Dendritic cell treated with granulocyte-macrophage colony-stimulating factor and Interleukin-4, amounts not matched to agents 40 ng/mL and 50 ng/mL, for 4 days (primary cell): ENCODE measurements around the gene ABLIM2.

Experiments used
- H3K27ac Mint-ChIP-seq: one replicate; pipeline ENCODE4 v1.8.0; 2022; ENCODE audit warnings: mild to moderate bottlenecking, mixed read lengths
- H3K27me3 Mint-ChIP-seq: one replicate; pipeline ENCODE4 v1.8.0; 2022; ENCODE audit warnings: mild to moderate bottlenecking, mixed read lengths
- H3K36me3 Mint-ChIP-seq: one replicate; pipeline ENCODE4 v1.8.0; 2022; ENCODE audit warnings: low read depth, mixed read lengths
- H3K4me1 Mint-ChIP-seq: one replicate; pipeline ENCODE4 v1.8.0; 2022; ENCODE audit warnings: low read depth, mixed read lengths
- H3K4me3 Mint-ChIP-seq: one replicate; pipeline ENCODE4 v1.8.0; 2022; ENCODE audit warnings: mild to moderate bottlenecking, moderate library complexity, mixed read lengths
- H3K9me3 Mint-ChIP-seq: one replicate; pipeline ENCODE4 v1.8.0; 2022; ENCODE audit warnings: mixed read lengths
- intact Hi-C: fragments of 100-400 bp; cut with micrococcal nuclease; formaldehyde crosslinking; loops from one replicate; pipeline ENCODE4 v1.15.0; 2022

Gene ABLIM2

DNA sequence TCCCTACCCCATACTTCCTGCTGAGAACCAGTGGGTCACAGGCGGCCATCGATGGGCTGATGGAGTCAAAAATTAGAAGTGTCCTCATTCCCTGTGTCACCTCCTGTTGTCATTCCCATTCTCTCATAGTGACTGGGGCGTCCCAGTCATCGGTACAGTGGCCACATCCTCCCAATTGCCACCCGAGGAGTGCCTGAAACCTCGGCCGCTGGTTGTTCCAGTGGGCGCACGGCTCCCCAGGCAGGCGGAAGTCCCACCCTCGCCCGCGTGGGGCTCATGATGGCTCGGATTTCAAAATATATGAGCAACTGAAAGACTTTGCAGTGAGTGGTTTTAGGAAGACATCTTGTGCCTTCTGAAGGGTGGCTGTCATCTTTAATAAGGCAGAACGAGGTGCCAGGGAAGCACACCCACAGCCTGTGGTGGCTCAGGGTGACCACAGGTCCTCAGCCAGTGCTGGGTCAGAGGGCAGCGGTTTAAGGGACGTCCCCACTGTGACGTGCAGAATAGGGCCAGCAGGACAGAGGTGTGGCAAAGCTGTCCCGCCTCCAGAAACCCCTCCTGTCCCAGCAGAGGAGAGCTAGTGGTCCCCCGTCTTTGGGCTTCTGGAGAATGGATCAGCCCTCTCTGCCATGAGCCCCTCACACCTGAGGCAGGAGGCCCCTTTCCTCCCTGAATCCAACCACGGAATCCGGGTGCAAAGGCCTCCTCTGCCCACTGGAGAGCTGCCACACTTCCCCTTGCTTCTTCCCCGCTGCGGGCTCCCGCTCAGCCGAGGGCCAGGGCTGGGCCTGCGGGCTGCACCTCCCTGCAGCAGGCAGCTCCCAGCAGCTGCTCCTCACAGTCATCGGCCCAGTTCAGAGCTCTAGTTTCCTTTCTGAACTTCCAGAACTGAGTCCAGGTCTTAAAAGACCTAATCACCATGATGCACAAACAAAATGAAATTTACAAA, 90.4 kb downstream of the ABLIM2 start:
- peaks cover 20% of the 10 kb centered on the region for H3K27me3 Mint-ChIP-seq
- H3K27ac Mint-ChIP-seq = no peak overlapping the region
- H3K4me3 Mint-ChIP-seq = no peak overlapping the region
- H3K4me1 Mint-ChIP-seq = no peaks in the 10 kb centered on the region
- intact Hi-C loops = no loop called here
- H3K9me3 Mint-ChIP-seq = peaks cover 24% of the 10 kb centered on the region
- no peaks in the 10 kb centered on the region for H3K36me3 Mint-ChIP-seq

DNA sequence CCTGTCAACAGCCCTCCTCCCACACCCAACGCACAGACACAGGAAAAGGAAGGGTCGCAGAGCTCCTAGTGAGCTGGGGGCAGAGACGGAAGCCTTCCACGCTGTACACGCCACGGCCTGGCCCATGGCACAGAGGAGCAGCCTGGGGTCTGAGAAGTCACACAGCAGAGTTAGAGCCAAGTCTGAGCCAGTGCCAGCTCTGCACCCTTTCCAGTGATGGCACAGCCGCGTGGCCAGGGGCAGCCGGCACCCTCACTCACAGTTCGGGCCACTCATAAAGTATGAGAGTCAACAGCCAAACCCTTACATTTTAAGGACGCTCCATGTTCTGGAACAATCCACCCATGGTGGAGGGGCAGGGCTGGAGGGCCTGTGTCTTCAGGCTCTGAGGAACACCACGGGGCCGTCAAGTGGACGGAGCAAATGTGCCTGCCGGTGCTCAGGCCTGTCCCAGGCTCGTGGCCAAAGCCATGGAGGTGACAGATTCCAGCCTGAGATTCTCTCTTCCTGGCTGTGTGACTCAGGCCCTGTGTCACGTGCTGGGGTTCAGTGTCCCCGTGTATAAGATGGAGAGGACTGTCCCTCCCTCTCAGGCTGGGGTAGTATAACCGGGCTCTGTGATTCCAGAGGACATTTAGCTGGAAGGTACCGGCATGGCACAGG, 91.2 kb downstream of the ABLIM2 start:
- H3K27ac Mint-ChIP-seq = no peak overlapping the region
- no peaks in the 10 kb centered on the region for H3K36me3 Mint-ChIP-seq
- H3K27me3 Mint-ChIP-seq = peaks cover 12% of the 10 kb centered on the region
- H3K4me1 Mint-ChIP-seq = no peaks in the 10 kb centered on the region
- peaks cover 30% of the 10 kb centered on the region for H3K9me3 Mint-ChIP-seq
- no peak overlapping the region for H3K4me3 Mint-ChIP-seq
- intact Hi-C loops = no loop called here

DNA sequence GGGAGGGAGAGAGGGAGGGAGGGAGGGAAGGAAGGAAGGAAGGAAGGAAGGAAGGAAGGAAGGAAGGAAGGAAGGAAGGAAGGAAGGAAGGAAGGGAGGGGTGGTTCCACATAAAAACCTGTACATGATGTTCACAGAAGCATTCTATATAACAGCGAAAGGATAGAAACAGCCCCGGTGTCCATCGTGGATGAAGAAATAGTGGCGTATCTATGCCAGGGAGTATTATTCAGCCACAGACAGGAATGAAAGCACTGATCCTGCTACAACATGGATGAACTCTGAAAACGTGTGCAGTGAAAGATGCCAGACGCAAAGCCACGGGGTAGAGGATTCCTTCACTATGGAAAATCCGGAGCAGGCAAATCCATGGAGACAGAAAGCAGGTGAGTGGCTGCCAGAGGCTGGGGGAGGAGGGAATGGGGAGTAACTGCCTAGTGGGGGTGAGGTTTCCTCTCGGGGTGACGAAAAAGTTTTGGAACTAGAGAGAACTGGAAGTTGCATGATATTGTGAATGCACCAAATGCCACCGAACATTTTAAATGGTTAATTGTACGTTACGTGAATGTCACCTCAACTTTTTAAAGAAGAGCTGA, 92.2 kb downstream of the ABLIM2 start:
- Mint-ChIP-seq H3K27me3 (peaks cover 4% of the 10 kb centered on the region), H3K27ac (no peak overlapping the region), H3K4me1 (no peaks in the 10 kb centered on the region), H3K36me3 (no peaks in the 10 kb centered on the region), H3K4me3 (no peak overlapping the region), H3K9me3 (peaks cover 30% of the 10 kb centered on the region)
- intact Hi-C loops = no loop called here

DNA sequence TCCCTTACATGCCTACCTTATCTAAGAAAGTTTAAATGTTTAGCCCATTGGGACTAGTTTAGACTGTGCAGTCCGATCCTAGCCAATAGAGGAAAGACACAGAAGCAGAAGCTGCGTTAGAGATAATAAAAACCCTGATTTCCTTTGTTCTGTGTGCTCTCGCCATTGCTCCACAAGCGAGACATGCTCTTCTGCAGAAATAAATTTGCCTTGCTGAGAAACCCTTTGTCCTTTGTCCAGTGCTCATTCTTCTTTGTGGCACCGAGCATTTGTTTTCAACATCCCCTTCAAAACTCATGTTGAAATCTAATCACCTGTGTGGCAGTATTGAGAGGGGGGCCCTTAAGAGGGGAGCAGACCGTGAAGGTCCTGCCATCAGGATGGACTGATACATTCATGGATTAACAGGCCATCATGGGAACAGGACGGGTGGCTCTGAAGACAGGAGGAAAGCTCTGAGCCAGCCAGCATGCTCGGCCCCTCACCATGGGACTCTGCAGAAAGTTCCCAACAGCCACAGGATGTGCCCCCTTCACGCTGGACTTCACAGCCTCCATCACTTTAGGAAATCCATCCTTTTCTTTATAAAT, 94.5 kb downstream of the ABLIM2 start:
- H3K4me3 Mint-ChIP-seq = no peak overlapping the region
- H3K4me1 Mint-ChIP-seq = no peaks in the 10 kb centered on the region
- peaks cover 39% of the 10 kb centered on the region for H3K9me3 Mint-ChIP-seq
- H3K27ac Mint-ChIP-seq = no peak overlapping the region
- H3K27me3 Mint-ChIP-seq = no peaks in the 10 kb centered on the region
- no peaks in the 10 kb centered on the region for H3K36me3 Mint-ChIP-seq
- intact Hi-C loops = no loop called here

DNA sequence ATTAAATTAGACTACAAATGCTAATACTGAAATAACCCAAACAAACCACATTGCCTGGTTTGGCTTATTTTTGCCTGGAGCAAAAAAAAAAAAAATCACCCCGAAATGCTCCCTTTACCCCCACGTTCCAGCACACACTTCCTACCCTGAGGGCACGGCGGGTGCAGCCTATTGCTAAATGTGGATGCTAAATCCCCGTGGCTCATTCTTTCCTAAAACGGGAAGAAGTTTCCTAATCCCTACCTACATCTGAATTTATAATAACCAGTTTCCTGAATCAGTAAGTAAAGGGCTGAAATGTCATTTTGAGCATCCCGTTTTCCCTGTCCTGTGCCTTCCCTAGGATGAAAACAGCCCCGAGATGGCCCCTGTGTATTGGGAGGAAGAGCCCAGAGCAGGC, 97.0 kb downstream of the ABLIM2 start:
- Mint-ChIP-seq H3K27me3 (no peaks in the 10 kb centered on the region), H3K4me3 (no peak overlapping the region), H3K36me3 (no peaks in the 10 kb centered on the region), H3K27ac (no peak overlapping the region), H3K9me3 (peaks cover 39% of the 10 kb centered on the region), H3K4me1 (no peaks in the 10 kb centered on the region)
- intact Hi-C loops = no loop called here

DNA sequence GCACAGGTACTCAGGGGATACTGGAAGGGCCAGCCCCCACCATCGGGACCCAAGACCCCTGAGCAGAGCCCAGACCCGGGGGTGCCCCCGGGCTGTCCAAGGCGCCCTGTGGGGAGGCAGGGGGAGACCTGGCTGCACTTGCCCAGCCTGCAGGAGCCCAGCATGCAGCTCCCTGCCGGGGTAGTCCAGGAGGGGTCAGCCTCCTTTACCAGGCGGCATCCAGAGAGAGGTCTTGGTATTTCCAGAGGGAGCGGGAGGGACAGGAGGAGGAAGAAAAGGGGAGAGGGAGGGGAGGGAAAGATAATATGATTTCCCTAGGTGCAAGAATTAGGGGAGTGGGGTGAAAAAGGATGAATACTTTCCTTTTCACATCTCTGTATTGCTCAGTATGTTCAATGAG, 97.5 kb downstream of the ABLIM2 start:
- Mint-ChIP-seq H3K36me3 (no peaks in the 10 kb centered on the region), H3K4me3 (no peak overlapping the region), H3K4me1 (no peaks in the 10 kb centered on the region), H3K9me3 (peaks cover 39% of the 10 kb centered on the region), H3K27me3 (no peaks in the 10 kb centered on the region), H3K27ac (no peak overlapping the region)
- intact Hi-C loops = no loop called here

DNA sequence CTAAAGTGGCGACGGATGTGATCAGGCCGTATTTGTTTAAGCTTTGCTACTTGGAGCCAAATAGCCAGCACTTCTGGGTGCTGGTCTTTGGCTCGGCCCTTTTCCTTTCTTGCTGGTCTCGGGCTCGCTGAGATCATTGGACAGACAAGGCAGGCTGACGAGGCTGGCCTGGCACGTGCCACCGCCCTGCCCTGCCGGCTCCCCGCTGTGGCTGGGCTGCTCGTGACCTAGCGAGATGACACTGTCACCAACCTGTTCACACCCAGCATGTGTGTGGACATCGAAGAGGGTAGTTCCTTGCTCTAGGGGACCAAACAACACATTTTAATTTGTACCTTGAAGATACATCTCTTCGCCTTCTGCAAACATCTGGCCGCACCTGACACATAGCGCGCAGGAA, 98.0 kb downstream of the ABLIM2 start:
- Mint-ChIP-seq H3K9me3 (peaks cover 38% of the 10 kb centered on the region), H3K4me1 (no peaks in the 10 kb centered on the region), H3K4me3 (no peak overlapping the region), H3K27me3 (no peaks in the 10 kb centered on the region), H3K36me3 (no peaks in the 10 kb centered on the region), H3K27ac (no peak overlapping the region)
- intact Hi-C loops = no loop called here

DNA sequence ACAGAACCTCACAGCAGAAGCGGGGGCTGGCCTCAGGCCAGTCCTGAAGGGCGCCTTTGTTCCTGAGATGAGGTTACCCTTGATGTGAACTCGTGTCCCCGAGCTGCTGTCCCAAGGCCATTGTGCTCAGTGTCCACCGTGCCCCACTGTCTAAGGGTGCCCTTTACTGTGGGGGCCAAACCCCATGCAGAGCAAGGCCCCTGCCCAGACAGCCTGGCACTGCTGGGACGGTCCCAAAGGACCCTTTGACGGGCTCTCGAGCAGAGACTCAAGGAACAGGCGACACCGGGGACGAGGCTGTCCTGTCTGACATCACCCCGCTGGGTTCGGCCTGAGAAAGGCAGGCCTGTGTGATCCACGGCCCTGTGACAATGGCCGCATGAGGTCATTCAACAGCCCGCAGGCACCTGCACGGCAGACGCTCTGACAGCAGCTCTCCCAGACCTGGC, 100.6 kb downstream of the ABLIM2 start:
- Mint-ChIP-seq H3K4me3 (no peak overlapping the region), H3K27ac (no peak overlapping the region), H3K4me1 (no peaks in the 10 kb centered on the region), H3K27me3 (no peaks in the 10 kb centered on the region), H3K9me3 (peaks cover 22% of the 10 kb centered on the region), H3K36me3 (no peaks in the 10 kb centered on the region)
- intact Hi-C loops = no loop called here

DNA sequence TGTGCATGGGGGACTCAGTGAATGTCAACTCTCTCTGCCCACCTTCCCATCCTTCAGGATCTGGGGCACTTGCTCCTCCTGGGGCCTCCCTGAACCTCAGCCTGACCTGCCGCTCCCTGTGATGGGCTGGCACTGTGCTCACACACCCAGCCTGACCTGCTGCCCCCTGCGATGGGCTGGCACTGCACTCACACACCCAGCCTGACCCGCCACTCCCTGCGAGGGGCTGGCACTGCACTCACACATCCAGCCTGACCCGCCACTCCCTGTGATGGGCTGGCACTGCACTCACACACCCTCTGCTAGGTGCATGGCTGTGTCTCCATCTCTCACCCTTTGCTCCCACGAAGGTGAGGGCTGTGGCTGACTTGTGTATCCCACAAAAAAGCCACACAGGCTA, 103.4 kb downstream of the ABLIM2 start:
- Mint-ChIP-seq H3K9me3 (peaks cover 12% of the 10 kb centered on the region), H3K36me3 (no peaks in the 10 kb centered on the region), H3K4me3 (no peak overlapping the region), H3K4me1 (no peaks in the 10 kb centered on the region), H3K27ac (no peak overlapping the region), H3K27me3 (peaks cover 14% of the 10 kb centered on the region)
- intact Hi-C loops = no loop called here

DNA sequence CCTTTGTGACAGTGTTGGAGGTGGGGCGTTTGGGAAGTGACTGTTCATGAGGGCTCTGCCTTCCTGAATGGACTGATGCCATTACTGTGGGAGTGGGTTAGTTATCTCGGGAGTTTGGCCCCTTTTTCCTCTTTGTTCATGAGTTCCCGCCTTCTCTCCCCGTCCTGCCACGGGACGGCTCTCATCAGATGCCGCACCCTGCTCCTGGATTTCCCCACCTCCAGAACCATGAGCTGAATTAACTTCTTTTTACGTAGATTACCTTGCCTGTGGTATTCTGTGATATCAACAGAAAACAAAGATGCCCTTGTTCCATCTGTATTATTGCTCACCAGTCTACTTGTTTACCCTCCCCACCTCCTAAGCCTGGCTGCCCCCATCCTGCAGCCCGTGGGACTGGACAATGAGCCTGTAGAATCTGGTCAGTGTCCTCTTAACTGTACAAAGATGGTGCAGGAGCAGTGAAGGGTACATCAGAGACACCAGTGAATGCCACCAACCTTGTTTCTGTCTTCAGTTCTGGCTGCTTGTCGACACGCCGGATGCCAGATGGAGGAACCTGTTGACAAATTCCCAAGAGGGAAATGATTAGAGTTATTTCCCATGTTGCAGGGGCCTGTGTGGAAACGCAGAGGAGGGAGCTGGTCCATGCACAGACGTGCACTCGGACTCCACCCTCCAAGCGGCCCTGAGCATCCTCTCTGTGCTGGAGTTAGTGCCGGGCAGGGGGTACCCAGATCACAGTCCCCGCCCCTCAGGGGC, 104.7 kb downstream of the ABLIM2 start:
- H3K27me3 Mint-ChIP-seq = peaks cover 25% of the 10 kb centered on the region
- no peak overlapping the region for H3K4me3 Mint-ChIP-seq
- no peaks in the 10 kb centered on the region for H3K36me3 Mint-ChIP-seq
- peaks cover 9% of the 10 kb centered on the region for H3K9me3 Mint-ChIP-seq
- no peaks in the 10 kb centered on the region for H3K4me1 Mint-ChIP-seq
- H3K27ac Mint-ChIP-seq = no peak overlapping the region
- intact Hi-C loops = no loop called here

DNA sequence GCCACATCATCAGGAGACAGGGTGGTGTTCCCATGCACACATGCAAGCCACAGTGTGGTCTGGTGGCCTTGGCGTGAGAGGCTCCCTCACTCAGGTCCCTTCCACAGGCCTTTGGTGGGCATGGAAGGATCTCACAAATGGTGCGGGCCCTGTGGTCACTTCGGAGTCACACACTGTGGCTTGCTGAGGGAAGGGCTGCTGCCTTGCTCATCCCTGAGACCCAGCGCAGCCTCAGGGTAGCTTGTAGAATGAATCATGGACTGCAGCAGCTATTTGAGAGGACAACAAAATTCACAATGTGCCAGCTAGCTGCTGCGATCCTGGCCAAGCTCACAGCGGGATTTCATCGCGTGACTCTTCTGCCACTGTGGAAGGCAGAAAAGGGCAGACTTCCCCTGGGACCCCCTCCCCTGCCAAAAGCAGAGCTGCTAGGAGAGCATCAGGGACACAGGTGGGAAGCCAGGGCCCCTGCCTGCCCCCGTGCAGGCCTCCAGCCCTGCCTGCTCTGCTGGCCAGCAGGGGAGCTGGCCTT, 106.4 kb downstream of the ABLIM2 start:
- no peak overlapping the region for H3K27ac Mint-ChIP-seq
- H3K4me1 Mint-ChIP-seq = no peaks in the 10 kb centered on the region
- H3K36me3 Mint-ChIP-seq = no peaks in the 10 kb centered on the region
- intact Hi-C loops = no loop called here
- peaks cover 9% of the 10 kb centered on the region for H3K9me3 Mint-ChIP-seq
- no peak overlapping the region for H3K4me3 Mint-ChIP-seq
- H3K27me3 Mint-ChIP-seq = peaks cover 27% of the 10 kb centered on the region

DNA sequence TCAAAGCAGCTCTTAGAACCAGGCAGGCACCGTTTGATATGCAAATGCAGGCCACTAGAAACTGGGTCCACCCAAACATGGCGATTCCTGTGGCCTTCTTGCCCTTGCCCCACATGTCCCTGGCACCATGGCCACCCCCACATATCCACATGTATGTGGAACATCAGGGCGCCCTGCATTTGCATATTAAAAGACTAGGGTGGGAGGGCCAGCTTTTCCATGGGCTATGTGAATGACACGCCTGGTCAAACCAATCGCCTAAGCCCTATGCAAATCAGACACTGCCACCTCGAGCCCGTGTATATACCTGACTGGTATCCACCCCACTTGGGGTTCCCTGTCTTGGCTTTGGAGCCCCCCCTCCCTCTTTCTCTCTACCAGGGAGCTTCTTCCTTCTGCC, 107.0 kb downstream of the ABLIM2 start:
- H3K27me3 Mint-ChIP-seq = peaks cover 29% of the 10 kb centered on the region
- peaks cover 9% of the 10 kb centered on the region for H3K9me3 Mint-ChIP-seq
- H3K36me3 Mint-ChIP-seq = no peaks in the 10 kb centered on the region
- no peaks in the 10 kb centered on the region for H3K4me1 Mint-ChIP-seq
- no peak overlapping the region for H3K27ac Mint-ChIP-seq
- intact Hi-C loops = no loop called here
- no peak overlapping the region for H3K4me3 Mint-ChIP-seq

DNA sequence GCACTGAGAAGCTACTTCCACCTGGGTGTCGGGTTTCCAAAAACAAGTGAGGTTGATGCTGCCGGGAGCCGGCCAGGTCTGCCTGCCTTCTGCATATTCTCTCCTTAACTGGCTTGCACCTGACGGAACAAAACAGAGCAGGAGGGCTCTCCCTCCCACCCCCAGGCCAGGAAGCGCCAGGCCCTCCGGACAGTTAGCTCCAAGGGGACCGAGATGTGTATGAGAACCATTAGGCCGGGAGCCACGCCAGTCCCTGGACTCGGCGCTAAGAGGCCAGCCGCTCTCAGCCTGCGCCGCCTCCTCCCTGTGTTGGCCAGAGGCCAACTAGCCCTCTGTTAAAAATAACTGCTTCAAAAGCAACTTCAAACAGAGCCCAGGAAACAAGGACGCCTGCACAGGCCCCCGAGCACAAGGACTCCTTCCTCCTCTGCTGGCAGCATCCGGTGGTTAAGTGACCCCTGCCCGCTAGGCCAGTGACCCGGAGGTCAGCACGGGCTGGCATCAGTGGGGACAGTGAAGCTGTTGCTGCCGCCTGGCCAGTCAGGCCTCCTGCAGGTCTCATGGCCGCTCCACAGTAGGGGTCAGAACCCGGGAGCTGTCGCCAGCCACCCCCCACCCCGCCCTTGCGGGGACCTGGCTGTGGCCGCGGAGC, 107.9 kb downstream of the ABLIM2 start:
- no peaks in the 10 kb centered on the region for H3K36me3 Mint-ChIP-seq
- intact Hi-C loops = no loop called here
- no peaks in the 10 kb centered on the region for H3K4me1 Mint-ChIP-seq
- H3K27me3 Mint-ChIP-seq = peaks cover 37% of the 10 kb centered on the region
- H3K27ac Mint-ChIP-seq = no peak overlapping the region
- no peak overlapping the region for H3K4me3 Mint-ChIP-seq
- H3K9me3 Mint-ChIP-seq = peaks cover 9% of the 10 kb centered on the region
